Osteocyte (in vitro differentiated cells): Measurements from ENCODE around the gene YARS1. TPM values are rescaled to one million over a fixed set of nuclear protein-coding genes. Genes with fewer than 3 reads are reported as not detected.

ENCODE experiments used
- DNase-seq: peaks from one replicate; pipeline ENCODE4 v3.0.0; 2021; ENCODE audit warnings: mixed read lengths; ENCODE audit not compliant: unreplicated experiment; ENCODE audit errors: extremely low spot score
- H3K27ac Mint-ChIP-seq: one replicate; pipeline ENCODE4 v1.8.0; 2021; ENCODE audit warnings: mild to moderate bottlenecking, mixed read lengths; ENCODE audit not compliant: unreplicated experiment
- H3K27me3 Mint-ChIP-seq: one replicate; pipeline ENCODE4 v1.8.0; 2021; ENCODE audit warnings: mixed read lengths; ENCODE audit not compliant: unreplicated experiment
- H3K36me3 Mint-ChIP-seq: one replicate; pipeline ENCODE4 v1.8.0; 2021; ENCODE audit warnings: mixed read lengths; ENCODE audit not compliant: unreplicated experiment
- H3K4me1 Mint-ChIP-seq: one replicate; pipeline ENCODE4 v1.8.0; 2021; ENCODE audit warnings: mixed read lengths; ENCODE audit not compliant: unreplicated experiment
- H3K4me3 Mint-ChIP-seq: one replicate; pipeline ENCODE4 v1.8.0; 2021; ENCODE audit warnings: mild to moderate bottlenecking, moderate library complexity, mixed read lengths; ENCODE audit not compliant: unreplicated experiment
- H3K9me3 Mint-ChIP-seq: one replicate; pipeline ENCODE4 v1.8.0; 2021; ENCODE audit warnings: mixed read lengths; ENCODE audit not compliant: unreplicated experiment
- CTCF ChIP-seq: fragments of 200-600 bp; sonication (generic); IDR thresholded peaks from 2 replicates; pipeline ENCODE4 v1.5.0; 2021; ENCODE audit warnings: antibody characterized with exemption, mild to moderate bottlenecking, moderate library complexity
- total RNA-seq: library from RNA; stranded (reverse); gene quantifications from 2 replicates; pipeline ENCODE4 v1.2.1, GENCODE V29; 2021

The YARS1 gene
- total RNA-seq, 1 donor from 2014 or later = 177 TPM

DNA sequence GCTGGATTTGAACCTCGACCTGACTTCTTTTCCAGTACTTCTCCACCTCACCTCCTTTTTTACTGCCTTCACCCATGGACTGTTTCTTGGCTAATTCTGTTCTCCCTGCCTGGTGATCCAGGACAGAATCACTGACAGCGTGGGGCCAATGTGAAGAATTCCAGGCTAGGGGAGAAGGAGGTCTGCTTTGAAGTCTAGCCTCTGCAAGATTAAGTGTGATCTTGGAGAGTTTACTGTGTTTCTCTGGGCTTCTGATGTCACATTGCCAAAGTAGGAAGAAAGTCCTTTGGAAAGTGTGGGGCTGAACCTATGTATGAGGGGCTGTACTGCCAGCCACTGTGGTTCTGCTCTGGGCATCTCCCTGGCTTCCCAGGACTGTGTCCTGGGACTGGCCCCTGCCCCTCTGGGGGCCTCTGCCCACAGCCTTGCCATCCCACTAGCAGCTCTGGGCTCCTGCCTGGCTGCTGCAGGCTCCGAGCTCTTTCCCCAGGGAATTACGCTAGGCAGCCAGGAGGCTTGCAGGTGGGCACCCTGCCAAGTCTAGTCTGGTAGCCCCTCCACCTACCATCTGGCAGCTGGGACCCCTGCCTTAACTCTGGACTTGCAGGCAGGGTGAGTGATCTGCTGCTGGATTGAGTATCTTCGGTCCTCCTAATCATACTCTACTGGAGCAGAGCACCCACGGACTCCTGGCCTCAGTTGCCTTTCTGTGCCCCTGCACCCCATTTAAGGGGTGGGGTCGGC lies 52.2 kb downstream of the YARS1 start:
- H3K27me3 Mint-ChIP-seq = no peaks in the 10 kb centered on the region
- no peaks in the 10 kb centered on the region for H3K9me3 Mint-ChIP-seq
- H3K4me1 Mint-ChIP-seq = peaks cover 56% of the 10 kb centered on the region
- H3K4me3 Mint-ChIP-seq = no peak overlapping the region
- DNase-seq = no peak
- TF ChIP-seq CTCF = no peak
- H3K27ac Mint-ChIP-seq = no peak overlapping the region
- peaks cover 3% of the 10 kb centered on the region for H3K36me3 Mint-ChIP-seq

GRCh38 chr1:32763221-32763620 lies 53.9 kb downstream of the YARS1 start:
- no peaks in the 10 kb centered on the region for H3K27me3 Mint-ChIP-seq
- no peak overlapping the region for H3K4me3 Mint-ChIP-seq
- H3K36me3 Mint-ChIP-seq = peaks cover 3% of the 10 kb centered on the region
- peaks cover 59% of the 10 kb centered on the region for H3K4me1 Mint-ChIP-seq
- no peaks in the 10 kb centered on the region for H3K9me3 Mint-ChIP-seq
- TF ChIP-seq CTCF = no peak
- DNase-seq = no peak
- H3K27ac Mint-ChIP-seq = no peak overlapping the region

DNA sequence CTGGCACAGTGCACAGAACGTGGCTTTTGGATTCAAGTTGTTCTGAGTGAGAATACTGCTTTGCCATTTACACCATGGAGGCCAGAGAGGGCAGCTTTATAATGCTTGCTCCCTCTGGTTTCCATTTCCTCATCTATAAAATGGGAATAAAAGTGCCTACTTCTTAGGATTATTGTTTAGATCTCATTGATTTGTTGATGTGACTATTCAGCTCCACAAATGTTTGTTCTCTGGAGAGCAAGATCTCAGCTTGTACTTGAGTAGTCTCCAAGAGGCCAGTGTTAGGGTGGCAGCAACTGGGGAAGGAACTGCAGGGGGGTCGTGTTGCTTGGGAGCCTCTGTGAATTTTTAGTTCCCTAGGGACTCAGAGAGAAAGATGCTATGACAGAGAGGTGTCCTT lies 55.2 kb downstream of the YARS1 start:
- Mint-ChIP-seq H3K27me3 (no peaks in the 10 kb centered on the region), H3K4me1 (peaks cover 47% of the 10 kb centered on the region), H3K27ac (peak overlapping the region; percentile 53), H3K36me3 (peaks cover 3% of the 10 kb centered on the region), H3K9me3 (no peaks in the 10 kb centered on the region), H3K4me3 (no peak overlapping the region)
- TF ChIP-seq CTCF = no peak
- no peak for DNase-seq

GRCh38 chr1:32761253-32761877 lies 55.8 kb downstream of the YARS1 start:
- peaks cover 41% of the 10 kb centered on the region for H3K4me1 Mint-ChIP-seq
- DNase-seq = no peak

More at GRCh38 chr1:32761253-32761877, 55.8 kb downstream of the YARS1 start:
- Mint-ChIP-seq H3K36me3 (peaks cover 3% of the 10 kb centered on the region), H3K27me3 (no peaks in the 10 kb centered on the region), H3K27ac (peak overlapping the region; percentile 56), H3K4me3 (no peak overlapping the region), H3K9me3 (no peaks in the 10 kb centered on the region)
- no peak for TF ChIP-seq CTCF
